Fibroblast of peridontal ligament (primary cell): ENCODE measurements around the gene ITM2C.

Source experiments
- DNase-seq: peaks from one replicate; pipeline ENCODE4 v3.0.0-alpha.2; 2010; ENCODE audit errors: extremely low read depth

The ITM2C gene

DNA sequence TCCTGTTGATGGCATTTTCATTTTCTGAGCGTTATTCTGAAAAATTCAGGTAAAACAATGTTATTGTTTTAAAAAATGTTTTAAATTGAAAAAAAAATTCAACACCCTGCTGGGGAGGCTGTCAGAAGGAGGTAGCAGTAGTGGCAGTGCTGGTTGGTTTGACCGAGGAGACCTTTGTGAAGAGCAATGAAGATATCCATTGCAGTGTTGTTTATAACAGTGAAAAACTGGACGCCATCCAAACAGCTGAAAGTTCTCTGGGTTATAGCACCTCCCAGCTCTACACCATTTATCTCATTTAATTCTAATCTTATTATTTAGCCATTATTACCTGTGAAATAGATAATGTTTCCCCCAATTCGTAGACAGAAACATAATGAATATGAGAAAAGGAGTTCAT is 12.6 kb upstream of the ITM2C start:
- no peak for DNase-seq

DNA sequence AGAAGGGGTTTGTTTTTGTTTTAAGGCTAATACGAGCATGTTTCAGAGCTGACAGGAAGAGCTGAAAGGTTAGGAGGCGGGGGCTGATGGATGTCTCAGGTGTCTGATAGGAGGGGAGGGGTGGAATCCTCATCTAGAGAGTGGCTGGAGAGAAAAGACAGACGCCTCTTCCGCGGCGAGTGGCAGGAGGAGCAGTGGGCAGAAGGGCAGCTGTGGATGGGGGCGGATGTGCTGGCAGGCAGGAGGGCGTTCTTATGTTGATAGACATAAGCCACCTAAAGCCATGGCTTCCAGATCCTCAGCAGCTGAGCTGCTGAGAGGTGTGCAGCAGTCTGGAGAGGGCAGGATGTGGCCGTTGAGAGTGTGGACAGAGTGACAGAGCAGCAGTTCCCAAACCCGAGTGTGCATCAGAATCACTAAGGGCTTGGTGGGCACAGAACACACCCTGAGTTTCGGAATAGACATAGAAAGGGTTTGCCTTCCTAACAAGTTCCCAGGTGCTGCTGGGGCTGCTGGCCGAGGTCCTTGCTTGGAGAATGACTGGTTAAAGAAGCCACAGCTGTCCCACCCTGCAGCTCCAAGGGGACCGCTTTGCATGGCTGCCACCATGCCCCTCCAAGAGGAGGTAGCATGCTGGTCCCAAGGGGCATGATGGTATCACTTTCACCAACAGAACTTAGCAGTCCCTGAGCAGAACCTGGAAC is 3.0 kb upstream of the ITM2C start:
- DNase-seq, result no peak

GRCh38 chr2:230862292-230862691 is 2.5 kb upstream of the ITM2C start:
- DNase-seq, result no peak

DNA sequence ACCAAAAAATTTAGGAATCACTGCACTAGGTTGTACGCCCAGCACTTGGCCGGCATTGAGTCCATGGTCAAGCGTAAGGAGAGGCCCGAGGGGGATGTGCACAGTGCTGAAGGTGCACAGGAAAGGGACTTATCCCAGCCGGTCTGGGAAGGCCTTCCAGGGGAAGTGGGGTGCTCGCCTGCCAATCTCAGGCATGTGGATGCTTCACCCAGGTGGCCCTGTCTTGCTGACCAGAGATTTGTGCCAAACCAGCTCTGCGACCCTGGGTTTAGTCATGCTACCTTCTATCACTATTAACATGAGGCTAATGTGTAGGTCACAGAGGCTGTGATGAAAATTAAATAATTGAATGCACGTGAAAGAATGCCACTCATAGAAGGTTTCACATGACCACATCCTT is 1.7 kb upstream of the ITM2C start:
- no peak for DNase-seq

GRCh38 chr2:230863442-230864121 is 1.2 kb upstream of the ITM2C start:
- no peak for DNase-seq

GRCh38 chr2:230864122-230864604 is 579 bp upstream of the ITM2C start:
- DNase-seq, result no peak

DNA sequence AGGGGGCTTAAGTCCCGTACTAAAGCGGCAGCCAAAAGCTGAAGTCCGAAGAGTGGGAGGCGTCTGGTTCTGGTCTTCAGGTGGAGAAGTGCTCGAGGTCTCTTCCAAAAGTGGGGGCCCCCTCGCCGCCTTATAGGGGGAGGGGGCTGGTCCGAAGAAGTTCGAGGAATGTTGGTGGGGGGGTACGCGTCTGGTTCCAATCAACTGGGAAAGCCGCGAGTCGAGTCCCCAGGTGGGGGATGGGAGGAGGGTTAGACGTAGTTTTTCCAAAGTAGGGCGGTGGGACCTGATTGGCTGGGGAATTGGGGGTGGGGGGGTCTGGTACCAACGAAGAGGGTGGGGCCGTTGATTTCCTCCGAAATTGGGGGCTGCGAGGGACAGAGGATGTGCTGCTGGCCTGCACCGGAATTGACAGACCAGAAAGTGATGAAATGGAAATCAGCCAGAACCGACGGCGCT is 594 bp downstream of the ITM2C start:
- DNase-seq, result no peak

DNA sequence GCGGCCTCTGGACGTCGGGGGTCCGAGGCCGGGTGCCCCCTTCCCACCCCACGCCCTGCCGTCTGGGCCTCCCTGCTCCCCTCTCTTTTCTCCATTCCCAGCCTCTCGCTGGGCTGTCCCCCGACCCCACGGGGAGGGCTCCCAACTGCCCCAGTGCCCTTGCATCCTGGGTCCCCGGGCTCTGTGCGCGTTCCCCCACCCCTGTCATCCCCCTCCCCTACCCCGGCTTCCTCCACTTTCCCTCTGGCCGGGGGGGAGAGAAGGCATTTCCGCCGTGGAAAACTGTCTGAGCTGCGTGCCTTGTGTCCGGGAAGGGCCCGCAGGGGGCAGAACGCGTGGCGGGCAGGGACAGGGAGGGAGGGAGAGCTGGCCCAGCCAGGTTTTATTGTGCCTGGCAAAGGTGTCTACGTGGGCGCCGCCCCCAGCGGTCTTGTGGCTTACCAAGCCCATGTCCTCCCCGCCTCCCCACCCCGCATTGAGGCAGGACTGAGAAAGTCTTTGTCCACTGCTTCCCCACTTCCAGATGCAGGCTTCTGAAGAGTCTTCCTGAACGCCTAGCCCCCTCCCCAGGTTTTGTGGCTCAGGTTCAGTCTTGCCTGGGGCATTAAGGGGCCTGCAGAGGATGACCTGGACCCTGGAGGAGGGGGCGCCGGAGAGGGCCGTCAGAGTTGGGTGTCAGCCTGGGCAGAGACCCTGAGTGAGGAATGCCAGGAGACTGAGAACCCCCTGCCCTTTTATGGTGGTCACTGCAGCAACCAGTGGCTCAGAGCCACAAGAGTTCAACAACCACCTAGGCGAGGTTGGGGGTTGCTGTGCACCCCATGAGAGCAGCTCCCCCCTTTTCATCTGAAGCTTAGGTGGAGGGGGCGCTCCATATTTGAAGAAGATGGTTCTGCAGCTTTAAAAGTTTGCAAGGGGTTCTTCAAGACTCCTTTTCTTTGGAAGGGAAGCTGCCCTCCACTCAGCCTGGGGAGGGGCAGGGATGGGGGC is 1.3 kb downstream of the ITM2C start:
- DNase-seq, result no peak

GRCh38 chr2:230866756-230867523 is 2.2 kb downstream of the ITM2C start:
- DNase-seq, result peak; percentile 20

GRCh38 chr2:230868161-230868946 is 3.6 kb downstream of the ITM2C start:
- DNase-seq, result no peak

GRCh38 chr2:230868947-230869913 is 4.5 kb downstream of the ITM2C start:
- no peak for DNase-seq

DNA sequence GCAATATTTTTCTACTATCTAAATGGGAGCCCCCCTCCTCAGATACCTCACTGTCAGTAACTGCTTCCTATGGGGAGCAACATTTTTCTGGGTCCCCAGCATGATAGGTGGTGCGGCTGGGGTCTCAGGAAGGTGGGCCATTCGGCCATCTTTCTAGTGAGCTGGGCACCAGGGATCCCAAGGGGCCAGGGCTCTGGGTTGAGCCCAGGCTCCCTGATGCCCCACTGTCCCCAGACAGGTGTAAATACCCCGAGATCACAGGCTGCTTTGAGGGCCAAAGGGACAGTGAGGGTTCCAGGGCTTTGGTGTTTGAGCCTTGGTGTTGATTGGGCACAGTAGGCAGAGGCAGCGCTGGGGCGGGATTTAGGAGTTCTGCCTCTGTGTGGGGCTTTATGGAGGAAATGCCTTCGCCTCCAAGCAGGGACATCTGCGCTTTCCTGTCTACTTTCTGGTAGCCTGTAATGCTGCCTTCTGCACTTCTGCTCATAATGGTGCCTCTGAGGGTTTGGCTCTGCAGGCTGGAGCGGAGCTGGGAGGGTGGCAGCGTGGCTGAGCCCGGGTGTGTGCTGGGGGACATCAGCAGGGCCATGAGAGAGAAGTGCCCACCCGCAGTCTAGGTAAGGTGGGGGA is 5.3 kb downstream of the ITM2C start:
- no peak for DNase-seq

DNA sequence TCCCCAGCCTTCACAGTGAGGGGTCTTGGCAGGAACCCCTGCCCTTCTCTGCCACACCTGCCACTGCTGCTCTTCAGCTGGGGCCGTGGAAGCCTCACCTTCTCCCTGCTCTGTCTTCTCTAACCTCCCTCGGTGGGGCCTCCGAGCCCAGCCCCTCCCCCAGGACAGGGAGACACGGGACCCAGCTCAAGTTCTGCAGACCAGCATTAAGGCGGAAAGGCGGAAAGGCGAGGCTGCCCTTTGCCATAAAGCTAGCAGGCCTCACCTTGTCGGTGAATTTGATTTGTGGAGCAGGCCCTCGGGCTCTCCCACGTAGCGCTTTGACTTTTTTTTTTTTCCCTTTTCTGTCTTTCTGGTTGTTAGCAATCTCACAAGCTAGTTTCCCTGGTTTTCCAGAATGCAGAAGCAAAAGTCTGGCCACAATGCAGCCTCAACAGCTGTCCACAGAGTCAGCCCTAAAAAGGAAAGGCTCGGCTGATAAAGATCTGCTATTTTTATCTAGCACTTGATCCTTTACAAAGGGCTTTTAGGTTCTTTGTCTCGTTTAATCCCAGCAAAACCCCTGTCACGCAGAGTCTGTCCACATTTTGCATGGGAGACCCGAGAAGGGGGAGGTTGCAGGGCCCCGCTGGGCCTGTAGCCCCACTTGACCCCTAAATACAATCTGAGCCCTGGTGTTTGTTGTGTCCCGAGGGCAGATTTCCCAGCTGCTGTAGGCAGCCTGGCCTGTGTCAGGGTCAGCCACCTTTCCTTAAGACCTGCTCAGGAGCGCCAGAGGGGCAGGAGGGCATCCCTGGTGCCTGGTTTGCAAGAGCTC is 6.0 kb downstream of the ITM2C start:
- DNase-seq, result no peak

GRCh38 chr2:230871361-230872150 is 6.8 kb downstream of the ITM2C start:
- DNase-seq, result no peak

DNA sequence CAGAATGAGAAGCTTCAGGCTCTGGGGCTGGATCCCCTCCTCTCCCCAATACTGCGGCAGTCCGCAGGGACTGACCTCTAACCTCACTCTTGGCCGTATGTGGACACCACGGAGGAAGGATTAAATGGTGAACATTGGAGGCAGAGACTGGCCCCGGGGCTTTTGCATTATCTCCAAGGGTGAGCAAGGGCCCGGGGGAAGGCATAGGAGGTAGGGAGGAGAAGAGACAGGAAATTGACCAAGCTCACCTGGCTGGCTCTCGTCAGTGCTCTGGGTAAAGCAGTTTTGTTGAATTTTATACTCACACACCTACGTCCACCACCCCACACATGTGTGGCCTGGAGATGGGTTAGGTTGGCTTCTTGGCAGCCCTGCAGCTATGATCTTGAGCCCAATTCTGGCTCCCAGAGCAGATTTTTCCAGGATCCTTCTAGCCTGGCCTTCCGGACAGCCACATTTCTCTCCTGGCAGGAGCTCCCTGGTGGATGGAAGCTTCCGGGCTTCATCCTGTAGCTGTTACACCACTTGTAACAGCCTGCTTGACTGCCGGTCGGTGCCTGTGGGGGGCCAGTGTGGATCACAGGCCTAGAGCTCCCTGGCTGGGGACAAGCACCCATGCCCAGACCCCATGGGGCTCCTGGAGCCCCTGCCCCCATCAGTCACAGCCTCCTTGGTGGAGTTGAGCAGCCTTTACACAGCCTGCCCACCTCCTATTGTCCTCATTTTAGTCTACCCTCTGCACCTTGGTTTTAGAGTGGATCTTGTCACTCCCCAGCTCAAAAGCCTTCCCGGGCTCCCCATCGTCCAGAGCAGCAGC is 7.6 kb downstream of the ITM2C start:
- no peak for DNase-seq

GRCh38 chr2:230872968-230873660 is 8.4 kb downstream of the ITM2C start:
- no peak for DNase-seq
